ENCODE data around the gene CRTC1.

Gene CRTC1

GRCh38 chr19:18639706-18640243, 43.7 kb upstream of the CRTC1 start:
- no peak for ATAC-seq (ENCODE audit: insufficient read depth, low read depth)
- peaks cover 28% of the 10 kb centered on the region for H3K4me1 ChIP-seq (ENCODE audit: insufficient read depth, low read length)
- H3K27ac ChIP-seq (ENCODE audit: low read length): no peak overlapping the region
- H3K79me2 ChIP-seq (ENCODE audit: insufficient read depth, low read length): peaks cover 70% of the 10 kb centered on the region
- H2AFZ ChIP-seq (ENCODE audit: low read depth, low read length): no peak overlapping the region
- no peak for DNase-seq
- H3K9ac ChIP-seq (ENCODE audit: low read depth, low read length): no peak overlapping the region
- no peaks in the 10 kb centered on the region for H3K9me3 ChIP-seq (ENCODE audit: insufficient read depth, low read length, severe bottlenecking)
- H3K36me3 ChIP-seq (ENCODE audit: insufficient read depth, low read length): peaks cover 3% of the 10 kb centered on the region; the same call in 1 of the 2 replicates
- H3K4me2 ChIP-seq (ENCODE audit: insufficient read depth, low read length): no peak overlapping the region; the same call in 1 of the 2 replicates
- peaks cover 30% of the 10 kb centered on the region for H4K20me1 ChIP-seq (ENCODE audit: insufficient read depth, low read length)
- no peaks in the 10 kb centered on the region for H3K27me3 ChIP-seq (ENCODE audit: insufficient read depth, low read length, poor library complexity)
- no peak overlapping the region for H3K4me3 ChIP-seq (ENCODE audit: low read depth in 1 of 2, low read length in 2 of 2)
- TF ChIP-seq CTCF (IDR thresholded peaks at IDR 0.05; ENCODE audit: borderline replicate concordance, extremely low read depth, low read length, poor library complexity, severe bottlenecking) (no peak), EZH2 (IDR thresholded peaks at IDR 0.05; ENCODE audit: borderline replicate concordance, low read depth, low read length, severe bottlenecking) (no peak)

- DNase-seq (no peak), ATAC-seq (ENCODE audit: insufficient read depth, low read depth) (no peak)
- Histone ChIP-seq H3K27me3 (ENCODE audit: insufficient read depth, low read length, poor library complexity) (no peaks in the 10 kb centered on the region), H3K36me3 (ENCODE audit: insufficient read depth, low read length) (no peaks in the 10 kb centered on the region; the same call in 1 of the 2 replicates), H4K20me1 (ENCODE audit: insufficient read depth, low read length) (peaks cover 60% of the 10 kb centered on the region), H3K4me3 (ENCODE audit: low read depth in 1 of 2, low read length in 2 of 2) (no peak overlapping the region), H3K4me1 (ENCODE audit: insufficient read depth, low read length) (no peaks in the 10 kb centered on the region; the same call in 1 of the 2 replicates), H3K79me2 (ENCODE audit: insufficient read depth, low read length) (peaks cover 90% of the 10 kb centered on the region), H3K27ac (ENCODE audit: low read length) (no peak overlapping the region), H3K4me2 (ENCODE audit: insufficient read depth, low read length) (no peak overlapping the region), H3K9ac (ENCODE audit: low read depth, low read length) (no peak overlapping the region), H2AFZ (ENCODE audit: low read depth, low read length) (no peak overlapping the region), H3K9me3 (ENCODE audit: insufficient read depth, low read length, severe bottlenecking) (no peaks in the 10 kb centered on the region)
- TF ChIP-seq CTCF (IDR thresholded peaks at IDR 0.05; ENCODE audit: borderline replicate concordance, extremely low read depth, low read length, poor library complexity, severe bottlenecking): peak; percentile 40
- TF ChIP-seq EZH2 (IDR thresholded peaks at IDR 0.05; ENCODE audit: borderline replicate concordance, low read depth, low read length, severe bottlenecking): no peak
Observed at GRCh38 chr19:18644196-18645034, 39.1 kb upstream of the CRTC1 start.

- H3K9me3 ChIP-seq (ENCODE audit: insufficient read depth, low read length, severe bottlenecking): no peaks in the 10 kb centered on the region
- no peaks in the 10 kb centered on the region for H3K4me1 ChIP-seq (ENCODE audit: insufficient read depth, low read length)
- DNase-seq (no peak), ATAC-seq (ENCODE audit: insufficient read depth, low read depth) (no peak)
- H4K20me1 ChIP-seq (ENCODE audit: insufficient read depth, low read length): peaks cover 58% of the 10 kb centered on the region
- peaks cover 5% of the 10 kb centered on the region for H3K36me3 ChIP-seq (ENCODE audit: insufficient read depth, low read length)
- H3K4me2 ChIP-seq (ENCODE audit: insufficient read depth, low read length): no peak overlapping the region
- no peak overlapping the region for H3K9ac ChIP-seq (ENCODE audit: low read depth, low read length)
- peaks cover 87% of the 10 kb centered on the region for H3K79me2 ChIP-seq (ENCODE audit: insufficient read depth, low read length)
- no peak overlapping the region for H3K27ac ChIP-seq (ENCODE audit: low read length)
- no peak for TF ChIP-seq CTCF (IDR thresholded peaks at IDR 0.05; ENCODE audit: borderline replicate concordance, extremely low read depth, low read length, poor library complexity, severe bottlenecking)
- no peak for TF ChIP-seq EZH2 (IDR thresholded peaks at IDR 0.05; ENCODE audit: borderline replicate concordance, low read depth, low read length, severe bottlenecking)
- no peaks in the 10 kb centered on the region for H3K27me3 ChIP-seq (ENCODE audit: insufficient read depth, low read length, poor library complexity)
- no peak overlapping the region for H3K4me3 ChIP-seq (ENCODE audit: low read depth in 1 of 2, low read length in 2 of 2)
- H2AFZ ChIP-seq (ENCODE audit: low read depth, low read length): no peak overlapping the region
Observed at GRCh38 chr19:18645035-18645511, 38.4 kb upstream of the CRTC1 start.
